EH (cell line): ENCODE data around the gene HNRNPAB.

Experiments used
- DNase-seq: peaks from one replicate; pipeline ENCODE4 v3.0.0-alpha.2; 2015; ENCODE audit warnings: low read depth

The HNRNPAB gene

GRCh38 chr5:178230879-178231538, 26.7 kb downstream of the HNRNPAB start:
- peak; percentile 39 for DNase-seq

- no peak for DNase-seq
Measured at GRCh38 chr5:178231539-178232123, 27.3 kb downstream of the HNRNPAB start.

GRCh38 chr5:178232124-178232919, 28.0 kb downstream of the HNRNPAB start, which contains the start of gene PHYKPL:
Gene PHYKPL, minus strand, starts transcription at chr5:178232802. Its CDS starts 252 bp downstream, at chr5:178232550.
- DNase-seq: peak; percentile 75

- no peak for DNase-seq
Measured at GRCh38 chr5:178232920-178233429, 28.6 kb downstream of the HNRNPAB start.

- DNase-seq: no peak
Measured at GRCh38 chr5:178234121-178234749, 29.9 kb downstream of the HNRNPAB start.

GRCh38 chr5:178234750-178235587, 30.6 kb downstream of the HNRNPAB start:
- peak; percentile 60 for DNase-seq

GRCh38 chr5:178235588-178235974, 31.2 kb downstream of the HNRNPAB start:
- no peak for DNase-seq

GRCh38 chr5:178236126-178236525, 31.8 kb downstream of the HNRNPAB start:
- DNase-seq: no peak

- DNase-seq: no peak
Measured at GRCh38 chr5:178236679-178237078, 32.3 kb downstream of the HNRNPAB start.

GRCh38 chr5:178237431-178238312, 33.3 kb downstream of the HNRNPAB start:
- peak; percentile 66 for DNase-seq

- no peak for DNase-seq
Measured at GRCh38 chr5:178238313-178238635, 33.9 kb downstream of the HNRNPAB start.

GRCh38 chr5:178238711-178239592, 34.6 kb downstream of the HNRNPAB start:
- no peak for DNase-seq

GRCh38 chr5:178239626-178240301, 35.4 kb downstream of the HNRNPAB start:
- DNase-seq: peak; percentile 31

- DNase-seq: no peak
Measured at GRCh38 chr5:178240341-178240741, 36.0 kb downstream of the HNRNPAB start.

GRCh38 chr5:178240766-178241165, 36.4 kb downstream of the HNRNPAB start:
- DNase-seq: no peak

- DNase-seq: no peak
Measured at GRCh38 chr5:178241231-178241663, 36.9 kb downstream of the HNRNPAB start.

- no peak for DNase-seq
Measured at GRCh38 chr5:178241688-178242231, 37.4 kb downstream of the HNRNPAB start.

GRCh38 chr5:178242416-178242815, 38.1 kb downstream of the HNRNPAB start:
- no peak for DNase-seq

- no peak for DNase-seq
Measured at GRCh38 chr5:178244576-178244975, 40.2 kb downstream of the HNRNPAB start.
